ENCODE results near the gene SUSD1.

SUSD1 gene

GRCh38 chr9:112064871-112065270 is 110.2 kb downstream of the SUSD1 start:
- H4K20me1 ChIP-seq (ENCODE audit: low read depth, low read length) = no peaks in the 10 kb centered on the region
- no peaks in the 10 kb centered on the region for H3K79me2 ChIP-seq (ENCODE audit: insufficient read depth, low read length)
- no peak overlapping the region for H3K4me3 ChIP-seq (ENCODE audit: insufficient read depth, low read length, poor library complexity, severe bottlenecking)
- H3K27me3 ChIP-seq (ENCODE audit: low read length) = no peaks in the 10 kb centered on the region
- no peaks in the 10 kb centered on the region for H3K36me3 ChIP-seq (ENCODE audit: low read length)
- H3K27ac ChIP-seq (ENCODE audit: low read depth, low read length) = no peak overlapping the region
- no peaks in the 10 kb centered on the region for H3K9me3 ChIP-seq (ENCODE audit: insufficient read depth, low read length)
- H3F3A ChIP-seq (ENCODE audit: insufficient read depth) = no peaks in the 10 kb centered on the region
- no peak for TF ChIP-seq EZH2phosphoT487 (conservative IDR thresholded peaks at IDR 0.05; ENCODE audit: low read length)
- no peak for TF ChIP-seq CTCF (IDR thresholded peaks at IDR 0.05; ENCODE audit: insufficient read depth, low read length, poor library complexity, severe bottlenecking)
- H2AFZ ChIP-seq (ENCODE audit: low read depth, low read length, severe bottlenecking) = no peak overlapping the region
- H3K9me2 ChIP-seq (replicated peaks; ENCODE audit: insufficient read depth, low read length) = no peaks in the 10 kb centered on the region
- H3K4me2 ChIP-seq (ENCODE audit: low read depth, low read length, poor library complexity, severe bottlenecking) = no peak overlapping the region
- H3K9ac ChIP-seq (ENCODE audit: low read length) = no peak overlapping the region

- no peaks in the 10 kb centered on the region for H3K9me3 ChIP-seq (ENCODE audit: insufficient read depth, low read length)
- no peaks in the 10 kb centered on the region for H4K20me1 ChIP-seq (ENCODE audit: low read depth, low read length)
- no peaks in the 10 kb centered on the region for H3K9me2 ChIP-seq (replicated peaks; ENCODE audit: insufficient read depth, low read length)
- no peak overlapping the region for H2AFZ ChIP-seq (ENCODE audit: low read depth, low read length, severe bottlenecking)
- no peaks in the 10 kb centered on the region for H3F3A ChIP-seq (ENCODE audit: insufficient read depth)
- H3K79me2 ChIP-seq (ENCODE audit: insufficient read depth, low read length) = no peaks in the 10 kb centered on the region
- H3K36me3 ChIP-seq (ENCODE audit: low read length) = no peaks in the 10 kb centered on the region
- H3K4me3 ChIP-seq (ENCODE audit: insufficient read depth, low read length, poor library complexity, severe bottlenecking) = no peak overlapping the region
- no peak overlapping the region for H3K9ac ChIP-seq (ENCODE audit: low read length)
- H3K27ac ChIP-seq (ENCODE audit: low read depth, low read length) = no peak overlapping the region
- no peak for TF ChIP-seq CTCF (IDR thresholded peaks at IDR 0.05; ENCODE audit: insufficient read depth, low read length, poor library complexity, severe bottlenecking)
- TF ChIP-seq EZH2phosphoT487 (conservative IDR thresholded peaks at IDR 0.05; ENCODE audit: low read length) = no peak
- H3K27me3 ChIP-seq (ENCODE audit: low read length) = no peaks in the 10 kb centered on the region
- no peak overlapping the region for H3K4me2 ChIP-seq (ENCODE audit: low read depth, low read length, poor library complexity, severe bottlenecking)
Observed at GRCh38 chr9:112063586-112063985, 111.5 kb downstream of the SUSD1 start.

GRCh38 chr9:112063151-112063550 is 111.9 kb downstream of the SUSD1 start:
- no peaks in the 10 kb centered on the region for H3F3A ChIP-seq (ENCODE audit: insufficient read depth)
- H2AFZ ChIP-seq (ENCODE audit: low read depth, low read length, severe bottlenecking) = no peak overlapping the region
- H3K27ac ChIP-seq (ENCODE audit: low read depth, low read length) = no peak overlapping the region
- TF ChIP-seq EZH2phosphoT487 (conservative IDR thresholded peaks at IDR 0.05; ENCODE audit: low read length) = no peak
- H3K79me2 ChIP-seq (ENCODE audit: insufficient read depth, low read length) = no peaks in the 10 kb centered on the region
- no peaks in the 10 kb centered on the region for H3K9me3 ChIP-seq (ENCODE audit: insufficient read depth, low read length)
- H3K27me3 ChIP-seq (ENCODE audit: low read length) = no peaks in the 10 kb centered on the region
- no peak overlapping the region for H3K4me2 ChIP-seq (ENCODE audit: low read depth, low read length, poor library complexity, severe bottlenecking)
- H3K4me3 ChIP-seq (ENCODE audit: insufficient read depth, low read length, poor library complexity, severe bottlenecking) = no peak overlapping the region
- H3K9ac ChIP-seq (ENCODE audit: low read length) = no peak overlapping the region
- no peaks in the 10 kb centered on the region for H3K36me3 ChIP-seq (ENCODE audit: low read length)
- no peaks in the 10 kb centered on the region for H4K20me1 ChIP-seq (ENCODE audit: low read depth, low read length)
- no peaks in the 10 kb centered on the region for H3K9me2 ChIP-seq (replicated peaks; ENCODE audit: insufficient read depth, low read length)

GRCh38 chr9:112061152-112061740 is 113.9 kb downstream of the SUSD1 start:
- Histone ChIP-seq H3K36me3 (ENCODE audit: low read length) (no peaks in the 10 kb centered on the region), H3K79me2 (ENCODE audit: insufficient read depth, low read length) (no peaks in the 10 kb centered on the region), H3K9me3 (ENCODE audit: insufficient read depth, low read length) (no peaks in the 10 kb centered on the region), H3K4me3 (ENCODE audit: insufficient read depth, low read length, poor library complexity, severe bottlenecking) (no peak overlapping the region), H3K9me2 (replicated peaks; ENCODE audit: insufficient read depth, low read length) (no peaks in the 10 kb centered on the region), H3K9ac (ENCODE audit: low read length) (no peak overlapping the region), H3K4me2 (ENCODE audit: low read depth, low read length, poor library complexity, severe bottlenecking) (no peak overlapping the region), H3F3A (ENCODE audit: insufficient read depth) (no peaks in the 10 kb centered on the region), H3K27ac (ENCODE audit: low read depth, low read length) (no peak overlapping the region), H4K20me1 (ENCODE audit: low read depth, low read length) (no peaks in the 10 kb centered on the region), H2AFZ (ENCODE audit: low read depth, low read length, severe bottlenecking) (no peak overlapping the region), H3K27me3 (ENCODE audit: low read length) (no peaks in the 10 kb centered on the region)
- TF ChIP-seq EZH2phosphoT487 (conservative IDR thresholded peaks at IDR 0.05; ENCODE audit: low read length) (no peak), CTCF (IDR thresholded peaks at IDR 0.05; ENCODE audit: insufficient read depth, low read length, poor library complexity, severe bottlenecking) (no peak)

Measured in SU-DHL-6 (cell line).